ENCODE data around the gene AIG1. TPM values are rescaled to one million over a fixed set of nuclear protein-coding genes. Genes with fewer than 3 reads are reported as not detected.

AIG1 gene
- total RNA-seq, 3 donors from 2014 or later (not counting 1 experiment from before 2014, with no cell fraction given) = 5.6 to 8.9 (median 6.2) TPM

GRCh38 chr6:143200167-143200770, 139.6 kb downstream of the AIG1 start:
- intact Hi-C loops (cut with micrococcal nuclease) = no loop called here
- no peak for ATAC-seq
- WGBS (ENCODE audit: insufficient coverage) = 96% methylated on average over 6 of the region's 6 CpGs
- no peak overlapping the region for H3K27ac Mint-ChIP-seq
- H3K4me3 Mint-ChIP-seq = no peak overlapping the region
- Histone ChIP-seq H3K36me3 (ENCODE audit: control insufficient read depth, insufficient read depth, low read length) (no peaks in the 10 kb centered on the region), H3K27me3 (ENCODE audit: control insufficient read depth, insufficient read depth, low read length) (no peaks in the 10 kb centered on the region), H3K4me3 (ENCODE audit: low read length) (no peak overlapping the region), H3K27ac (ENCODE audit: low read length) (no peak overlapping the region), H3K9me3 (ENCODE audit: control insufficient read depth, insufficient read depth, low read length) (no peaks in the 10 kb centered on the region), H3K4me1 (ENCODE audit: control insufficient read depth, insufficient read depth, low read length) (no peaks in the 10 kb centered on the region)
- no peak for DNase-seq
- TF ChIP-seq CTCF (IDR thresholded peaks at IDR 0.05) = no peak
- peaks cover 0 to 2% of the 10 kb centered on the region in 2 donors for H3K27me3 Mint-ChIP-seq (ENCODE audit: low read depth in 2 of 2)
- H3K36me3 Mint-ChIP-seq = no peaks in the 10 kb centered on the region
- no peaks in the 10 kb centered on the region for H3K9me3 Mint-ChIP-seq
- no peaks in the 10 kb centered on the region for H3K4me1 Mint-ChIP-seq

- H3K27me3 Mint-ChIP-seq (ENCODE audit: low read depth in 2 of 2) = no peaks in the 10 kb centered on the region
- ATAC-seq (no peak), DNase-seq (no peak)
- no peaks in the 10 kb centered on the region for H3K4me1 ChIP-seq (ENCODE audit: control insufficient read depth, insufficient read depth, low read length)
- no peaks in the 10 kb centered on the region for H3K36me3 ChIP-seq (ENCODE audit: control insufficient read depth, insufficient read depth, low read length)
- H3K36me3 Mint-ChIP-seq = no peaks in the 10 kb centered on the region
- no peak for TF ChIP-seq CTCF (IDR thresholded peaks at IDR 0.05)
- no peak overlapping the region for H3K27ac Mint-ChIP-seq
- no peaks in the 10 kb centered on the region for H3K4me1 Mint-ChIP-seq
- no peak overlapping the region for H3K27ac ChIP-seq (ENCODE audit: low read length)
- H3K9me3 Mint-ChIP-seq = no peaks in the 10 kb centered on the region
- no peak overlapping the region for H3K4me3 Mint-ChIP-seq
- no peaks in the 10 kb centered on the region for H3K9me3 ChIP-seq (ENCODE audit: control insufficient read depth, insufficient read depth, low read length)
- intact Hi-C loops (cut with micrococcal nuclease) = no loop called here
- H3K4me3 ChIP-seq (ENCODE audit: low read length) = no peak overlapping the region
- no peaks in the 10 kb centered on the region for H3K27me3 ChIP-seq (ENCODE audit: control insufficient read depth, insufficient read depth, low read length)
Measured at GRCh38 chr6:143204045-143204444, 143.4 kb downstream of the AIG1 start.

GRCh38 chr6:143205131-143205535, 144.4 kb downstream of the AIG1 start:
- WGBS (ENCODE audit: insufficient coverage) = 93% methylated on average over 1 of the region's 1 CpG
- intact Hi-C loops (cut with micrococcal nuclease) = no loop called here
- DNase-seq = no peak

More at GRCh38 chr6:143205131-143205535, 144.4 kb downstream of the AIG1 start:
- no peaks in the 10 kb centered on the region for H3K36me3 ChIP-seq (ENCODE audit: control insufficient read depth, insufficient read depth, low read length)
- H3K4me3 ChIP-seq (ENCODE audit: low read length) = no peak overlapping the region
- no peak for TF ChIP-seq CTCF (IDR thresholded peaks at IDR 0.05)
- H3K27ac Mint-ChIP-seq = no peak overlapping the region
- H3K27me3 Mint-ChIP-seq (ENCODE audit: low read depth in 2 of 2) = no peaks in the 10 kb centered on the region
- H3K4me1 ChIP-seq (ENCODE audit: control insufficient read depth, insufficient read depth, low read length) = no peaks in the 10 kb centered on the region
- no peaks in the 10 kb centered on the region for H3K9me3 Mint-ChIP-seq
- no peak overlapping the region for H3K4me3 Mint-ChIP-seq
- no peak for ATAC-seq
- H3K36me3 Mint-ChIP-seq = no peaks in the 10 kb centered on the region
- H3K27me3 ChIP-seq (ENCODE audit: control insufficient read depth, insufficient read depth, low read length) = no peaks in the 10 kb centered on the region
- no peaks in the 10 kb centered on the region for H3K9me3 ChIP-seq (ENCODE audit: control insufficient read depth, insufficient read depth, low read length)
- H3K4me1 Mint-ChIP-seq = no peaks in the 10 kb centered on the region
- H3K27ac ChIP-seq (ENCODE audit: low read length) = no peak overlapping the region
